Measurements from ENCODE around the gene TENT5C. TPM values are rescaled to one million over a fixed set of nuclear protein-coding genes. Genes with fewer than 3 reads are reported as not detected.
A peak's percentile ranks its signal among the peaks of the same experiment; 100 is the strongest.

The TENT5C gene
- total and polyA plus RNA-seq, 9 of the 15 experiments (the other 6 are each of a cell fraction or from before 2014, with no cell fraction given): 1.8 to 7.7 (median 4.0) TPM

GRCh38 chr1:117659550-117660270 lies 53.9 kb downstream of the TENT5C start (continued):
- TF ChIP-seq FOXP4 (CRISPR knock-in tag; IDR thresholded peaks at IDR 0.05; ENCODE audit: borderline replicate concordance) (no peak), GATAD2A (IDR thresholded peaks at IDR 0.05) (peak; percentile 89; the same call in 1 of the 2 replicates), ZBTB26 (CRISPR knock-in tag; IDR thresholded peaks at IDR 0.05) (no peak), DDX20 (tag; IDR thresholded peaks at IDR 0.05; ENCODE audit: low read depth) (no peak), TCF3 (CRISPR knock-in tag; IDR thresholded peaks at IDR 0.05) (peak; percentile 95), ZNF143 (CRISPR knock-in tag; IDR thresholded peaks at IDR 0.05) (no peak), IRF2 (CRISPR knock-in tag; IDR thresholded peaks at IDR 0.05) (no peak), SUPT5H (IDR thresholded peaks at IDR 0.05) (no peak), ZNF586 (CRISPR knock-in tag; conservative IDR thresholded peaks at IDR 0.05) (no peak), MXI1 (IDR thresholded peaks at IDR 0.05; ENCODE audit: low read depth, low read length) (no peak), CBFA2T3 (IDR thresholded peaks at IDR 0.05) (peak; percentile 95), POLR2B (IDR thresholded peaks at IDR 0.05; ENCODE audit: low read depth, partially characterized antibody) (no peak), RBBP5 (IDR thresholded peaks at IDR 0.05; ENCODE audit: borderline replicate concordance, insufficient read depth, low read length, poor library complexity, severe bottlenecking) (no peak), RAD21 (CRISPR knock-in tag; conservative IDR thresholded peaks at IDR 0.05 in 1 of 2, IDR thresholded peaks at IDR 0.05 in 1 of 2) (peak in 1 of 2 experiments; percentile 24; a peak in 2 of 4 replicates), DEAF1 (CRISPR knock-in tag; IDR thresholded peaks at IDR 0.05) (no peak), TEAD1 (CRISPR knock-in tag; IDR thresholded peaks at IDR 0.05) (peak in 1 of 2 experiments; percentile 45; a peak in 1 of 4 replicates), NFRKB (IDR thresholded peaks at IDR 0.05; ENCODE audit: low read depth) (0 out of 2 replicates have a peak, but pooled peaks have one; percentile 17), SRSF3 (IDR thresholded peaks at IDR 0.05; ENCODE audit: insufficient read depth, low read length) (no peak), ELF2 (CRISPR knock-in tag; IDR thresholded peaks at IDR 0.05) (no peak), POLR3A (IDR thresholded peaks at IDR 0.05; ENCODE audit: borderline replicate concordance, extremely low read depth, insufficient read depth, insufficient read length) (no peak)

Measured in K562 (cell line).